ENCODE measurements around the gene CDC42BPG.
A peak's percentile ranks its signal among the peaks of the same experiment; 100 is the strongest.
"Not testable (repeated sequence)": the region's sequence is repeated elsewhere in the genome, so short reads cannot be mapped to it uniquely, and the experiment has no call there.

CDC42BPG gene

GRCh38 chr11:64848826-64849597, 4.6 kb upstream of the CDC42BPG start:
- no peak for DNase-seq

- DNase-seq: no peak
Observed at GRCh38 chr11:64848214-64848825, 3.9 kb upstream of the CDC42BPG start.

GRCh38 chr11:64846998-64847666, 2.7 kb upstream of the CDC42BPG start:
- DNase-seq: peak; percentile 83

- DNase-seq: not testable (repeated sequence)
Observed at GRCh38 chr11:64845776-64846129, 1.3 kb upstream of the CDC42BPG start.

- no peak for DNase-seq
Observed at GRCh38 chr11:64845129-64845775, 799 bp upstream of the CDC42BPG start.

- DNase-seq: no peak
Observed at GRCh38 chr11:64843686-64844329, 645 bp downstream of the CDC42BPG start.

GRCh38 chr11:64842851-64843685, 1.4 kb downstream of the CDC42BPG start:
- no peak for DNase-seq

GRCh38 chr11:64842366-64842759, 2.1 kb downstream of the CDC42BPG start:
- no peak for DNase-seq

- DNase-seq: no peak
Observed at GRCh38 chr11:64841592-64842365, 2.7 kb downstream of the CDC42BPG start.

GRCh38 chr11:64839887-64840782, 4.3 kb downstream of the CDC42BPG start:
- DNase-seq: no peak

- no peak for DNase-seq
Observed at GRCh38 chr11:64839335-64839734, 5.1 kb downstream of the CDC42BPG start.

- DNase-seq: no peak
Observed at GRCh38 chr11:64838600-64839334, 5.7 kb downstream of the CDC42BPG start.

GRCh38 chr11:64837887-64838351, 6.5 kb downstream of the CDC42BPG start:
- DNase-seq: no peak

- DNase-seq: no peak
Observed at GRCh38 chr11:64836448-64837072, 7.9 kb downstream of the CDC42BPG start.

- DNase-seq: no peak
Observed at GRCh38 chr11:64835616-64836447, 8.6 kb downstream of the CDC42BPG start.

GRCh38 chr11:64834723-64835615, 9.5 kb downstream of the CDC42BPG start:
- peak; percentile 39 for DNase-seq
